GM19025 (cell line): Measurements from ENCODE around the gene ITGB6.
"Not testable (repeated sequence)": the region's sequence is repeated elsewhere in the genome, so short reads cannot be mapped to it uniquely, and the experiment has no call there.

Source experiments
- ATAC-seq: cut with Tn5 transposase; IDR thresholded peaks from one replicate; pipeline ENCODE4 v1.9.1; 2021; ENCODE audit warnings: mild to moderate bottlenecking, low read depth, moderate library complexity; ENCODE audit not compliant: unreplicated experiment

The ITGB6 gene

DNA sequence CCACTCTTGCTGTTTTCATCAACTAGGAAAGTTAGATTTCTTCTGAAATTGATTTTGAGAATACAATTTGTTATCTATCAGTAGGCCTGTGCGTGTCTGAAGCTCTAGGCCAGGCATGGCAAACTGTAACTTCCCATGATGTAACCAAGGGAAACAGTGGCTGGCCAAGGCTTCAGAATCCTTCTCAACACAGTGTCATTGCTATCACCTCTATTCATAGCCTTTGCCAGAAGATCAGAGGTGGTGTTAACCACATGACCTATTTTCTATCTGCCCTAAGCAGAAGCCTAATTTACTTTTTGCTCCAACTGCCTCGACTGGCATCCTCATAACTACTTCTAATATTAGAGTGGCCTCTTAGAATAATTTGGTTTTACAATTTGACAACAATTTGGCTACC is 2.5 kb downstream of the ITGB6 start:
- ATAC-seq: no peak

DNA sequence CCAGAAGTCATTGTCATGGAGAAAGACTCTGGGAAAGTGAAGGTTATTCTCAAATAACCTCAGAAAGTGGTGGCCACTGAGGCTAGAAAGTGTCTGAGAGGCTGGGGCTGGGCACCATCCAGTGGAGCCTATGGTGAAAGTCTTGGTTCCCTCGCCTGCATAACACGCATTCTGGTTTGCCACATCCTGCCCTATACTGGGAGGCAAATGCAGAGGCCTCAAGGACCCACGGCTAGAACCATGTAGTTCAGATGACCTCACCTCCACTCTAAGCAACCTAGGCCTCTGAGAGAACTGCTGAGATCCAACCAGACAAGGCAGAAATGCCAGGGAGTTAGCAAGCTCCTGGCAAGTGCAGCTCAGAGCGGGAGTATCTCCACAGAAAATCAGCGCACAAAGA is 5.1 kb downstream of the ITGB6 start:
- no peak for ATAC-seq

DNA sequence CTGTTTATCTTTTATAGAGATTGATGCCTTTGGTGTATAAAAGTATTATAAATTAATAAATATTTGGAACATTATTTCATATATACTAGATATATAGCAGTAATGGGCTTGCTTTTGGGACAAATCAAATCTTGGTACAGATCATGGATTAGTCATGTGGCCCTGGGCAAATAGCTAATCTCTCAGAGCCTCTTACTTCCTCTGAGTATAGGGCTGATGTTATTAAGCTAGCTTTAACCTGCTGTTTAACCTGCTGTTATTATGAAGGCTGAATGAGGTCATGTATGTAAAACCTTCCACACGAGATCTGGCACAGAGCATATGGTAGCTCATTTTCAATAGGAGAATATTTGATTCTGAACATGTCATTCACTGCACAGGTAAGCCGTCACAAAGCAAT is 5.7 kb downstream of the ITGB6 start:
- ATAC-seq: no peak

DNA sequence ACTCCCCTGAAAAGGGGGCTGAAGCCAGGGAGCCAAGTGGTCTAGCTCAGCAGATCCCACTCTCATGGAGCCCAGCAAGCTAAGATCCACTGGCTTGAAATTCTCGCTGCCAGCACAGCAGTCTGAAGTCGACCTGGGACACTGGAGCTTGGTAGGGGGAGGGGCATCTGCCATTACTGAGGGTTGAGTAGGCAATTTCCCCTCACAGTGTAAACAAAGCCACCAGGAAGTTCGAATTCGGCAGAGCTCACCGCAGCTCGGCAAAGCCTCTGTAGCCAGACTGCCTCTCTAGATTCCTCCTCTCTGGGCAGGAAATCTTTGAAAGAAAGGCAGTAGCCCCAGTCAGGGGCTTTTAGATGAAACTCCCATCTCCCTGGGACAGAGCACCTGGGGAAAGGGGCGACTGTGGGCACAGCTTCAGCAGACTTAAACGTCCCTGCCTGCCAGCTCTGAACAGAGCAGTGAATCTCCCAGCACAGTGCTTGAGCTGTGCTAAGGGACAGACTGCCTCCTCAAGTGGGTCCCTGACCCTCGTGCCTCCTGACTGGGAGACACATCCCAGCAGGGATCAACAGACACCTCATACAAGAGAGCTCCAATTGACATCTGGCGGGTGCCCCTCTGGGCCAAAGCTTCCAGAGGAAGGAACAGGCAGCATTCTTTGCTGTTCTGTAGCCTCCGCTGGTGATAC is 18.8 kb downstream of the ITGB6 start:
- ATAC-seq: not testable (repeated sequence)

DNA sequence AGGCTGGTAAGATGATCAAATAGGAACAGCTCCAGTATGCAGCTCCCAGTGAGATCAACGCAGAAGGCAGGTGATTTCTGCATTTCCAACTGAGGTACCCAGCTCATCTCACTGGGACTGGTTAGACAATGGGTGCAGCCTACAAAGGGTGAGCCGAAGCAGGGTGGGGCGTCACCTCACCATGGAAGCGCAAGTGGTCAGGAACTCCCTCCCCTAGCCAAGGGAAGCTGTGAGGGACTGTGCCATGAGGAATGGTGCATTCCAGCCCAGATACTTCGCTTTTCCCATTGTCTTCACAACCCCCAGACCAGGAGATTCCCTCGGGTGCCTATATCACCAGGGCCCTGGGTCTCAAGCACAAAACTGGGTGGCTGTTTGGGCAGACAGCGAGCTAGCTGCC is 19.4 kb downstream of the ITGB6 start:
- not testable (repeated sequence) for ATAC-seq

DNA sequence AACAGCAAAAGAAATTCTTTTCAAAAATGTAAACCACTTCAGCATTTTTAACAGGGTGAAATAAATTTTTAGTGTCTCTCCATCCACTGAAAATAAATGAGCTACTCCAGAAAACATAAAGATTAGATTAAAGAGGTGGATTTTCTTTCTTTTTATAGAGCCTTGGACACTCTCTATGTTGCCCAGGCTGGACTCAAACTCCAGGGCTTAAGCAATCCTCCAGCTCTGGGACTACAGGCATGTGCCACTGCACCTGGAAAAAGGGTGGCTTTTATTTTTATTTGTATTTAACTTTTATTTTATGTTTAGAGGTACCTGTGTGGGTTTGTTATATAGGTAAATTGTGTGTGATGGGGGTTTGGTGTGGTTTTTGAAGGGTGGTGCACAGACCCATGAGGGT is 19.9 kb downstream of the ITGB6 start:
- ATAC-seq: no peak

DNA sequence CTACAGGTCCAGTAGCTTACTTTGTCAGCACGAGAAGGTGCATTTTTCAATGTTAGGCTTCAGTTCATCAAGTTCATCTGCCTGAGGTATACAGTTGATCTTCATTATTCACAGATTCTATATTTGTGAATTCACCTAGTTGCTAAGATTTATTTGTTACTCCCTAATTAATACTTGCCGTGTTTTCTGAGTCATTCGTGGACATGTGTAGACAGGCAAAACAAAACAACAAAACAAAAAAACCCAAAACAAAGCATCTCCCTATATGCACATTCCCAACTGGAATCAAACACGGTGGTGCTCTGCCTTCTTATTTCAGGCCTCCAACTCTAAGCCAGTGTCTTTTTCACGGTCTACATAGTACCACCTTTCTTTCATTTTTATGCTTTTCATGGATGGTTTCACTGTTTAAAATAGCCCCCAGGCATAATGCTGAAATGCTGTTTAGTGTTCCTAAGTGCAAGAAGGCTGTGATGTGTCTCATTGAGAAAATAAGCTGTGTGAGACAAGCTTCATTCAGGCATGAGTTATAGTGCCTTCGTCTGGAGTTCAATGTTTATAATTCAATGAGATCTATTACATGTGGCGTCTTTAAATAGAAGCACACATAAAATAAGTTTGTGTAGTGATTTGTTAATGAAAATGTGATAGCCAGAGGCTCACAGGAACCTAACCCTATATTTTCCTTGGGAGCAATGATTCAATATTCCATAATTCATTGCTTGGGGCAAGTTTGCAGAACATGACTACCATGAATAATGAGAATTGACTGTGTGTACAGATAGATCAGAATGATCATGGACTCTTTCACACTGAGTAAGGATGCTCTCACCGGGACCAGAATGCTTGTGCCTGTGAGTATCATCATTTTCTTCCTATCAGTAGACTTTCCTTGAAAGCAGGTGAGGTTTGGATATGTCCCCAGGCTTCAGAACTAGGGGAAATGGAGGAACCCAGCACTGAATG is 24.6 kb downstream of the ITGB6 start:
- ATAC-seq: no peak

DNA sequence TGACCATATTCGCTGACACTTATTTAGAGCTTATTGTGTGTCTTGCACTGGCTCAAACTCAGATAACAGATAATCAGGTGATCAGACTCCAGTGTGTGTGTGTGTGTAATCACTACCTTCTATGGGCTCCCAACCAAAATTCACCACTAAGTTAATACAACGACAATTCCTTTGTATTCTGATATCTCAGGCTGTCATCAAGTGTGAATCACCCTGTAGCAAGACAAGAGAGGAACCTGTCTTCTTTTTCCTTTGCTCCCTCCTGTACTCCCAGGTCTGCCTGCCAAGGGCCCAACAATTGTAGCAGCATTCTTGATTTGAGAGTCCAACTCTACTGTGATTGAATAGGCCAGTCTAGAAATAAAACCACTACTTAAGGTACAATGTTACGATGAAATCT is 25.8 kb downstream of the ITGB6 start:
- ATAC-seq: no peak

DNA sequence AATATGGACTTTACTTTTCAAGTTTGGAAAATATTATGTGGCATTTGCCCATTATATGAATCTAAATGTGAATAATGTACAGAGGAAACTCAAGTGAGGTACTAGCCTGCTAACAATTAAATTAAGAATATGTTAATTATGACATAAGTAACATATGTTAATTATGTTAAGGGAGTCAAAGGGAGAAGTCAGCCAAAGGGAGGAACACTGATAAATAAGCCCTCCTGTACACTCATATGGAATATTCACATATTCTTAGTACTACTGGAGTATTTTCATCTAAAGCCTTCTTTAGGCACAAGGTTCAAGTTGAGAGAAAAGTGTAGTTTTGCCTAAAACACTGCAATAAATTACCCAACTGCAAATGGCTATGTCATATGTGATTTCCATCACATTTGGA is 30.1 kb downstream of the ITGB6 start:
- no peak for ATAC-seq

DNA sequence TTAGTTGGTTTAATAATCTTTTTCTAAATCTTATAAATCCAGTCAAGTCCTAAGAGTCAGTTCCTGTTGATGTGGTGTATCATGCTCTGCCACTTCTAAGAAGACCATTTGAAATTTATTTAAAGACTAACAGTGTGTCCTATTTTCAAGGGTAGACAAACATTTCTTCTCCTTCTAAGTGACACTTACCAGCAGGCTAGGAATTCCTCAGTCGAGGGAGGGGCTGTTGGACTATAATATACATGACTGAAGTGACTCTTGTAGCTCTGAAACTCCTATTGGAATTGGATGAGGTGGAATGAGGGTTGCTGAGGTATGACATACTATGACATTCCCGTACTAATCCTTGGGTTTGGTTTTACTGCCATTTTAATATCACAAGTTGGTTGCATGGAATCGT is 30.6 kb downstream of the ITGB6 start:
- no peak for ATAC-seq

DNA sequence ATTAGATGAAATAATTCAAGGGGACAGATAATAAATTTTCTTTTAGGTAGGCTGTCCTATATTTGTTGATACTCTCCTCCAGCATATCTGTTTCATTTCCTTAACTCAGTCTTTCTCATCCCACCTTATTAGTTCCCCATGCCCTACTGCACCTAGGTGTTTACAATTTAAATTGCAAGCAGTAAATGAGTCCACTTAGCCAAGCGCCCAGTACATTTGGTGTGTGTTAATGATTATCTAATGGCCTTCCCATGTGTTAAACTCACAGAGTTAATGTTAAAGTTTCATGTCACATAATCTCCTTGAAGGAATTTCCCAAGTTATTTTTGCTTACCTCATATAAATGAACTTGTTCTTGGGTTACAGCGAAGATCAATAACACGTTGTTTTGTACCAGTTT is 31.2 kb downstream of the ITGB6 start:
- no peak for ATAC-seq

DNA sequence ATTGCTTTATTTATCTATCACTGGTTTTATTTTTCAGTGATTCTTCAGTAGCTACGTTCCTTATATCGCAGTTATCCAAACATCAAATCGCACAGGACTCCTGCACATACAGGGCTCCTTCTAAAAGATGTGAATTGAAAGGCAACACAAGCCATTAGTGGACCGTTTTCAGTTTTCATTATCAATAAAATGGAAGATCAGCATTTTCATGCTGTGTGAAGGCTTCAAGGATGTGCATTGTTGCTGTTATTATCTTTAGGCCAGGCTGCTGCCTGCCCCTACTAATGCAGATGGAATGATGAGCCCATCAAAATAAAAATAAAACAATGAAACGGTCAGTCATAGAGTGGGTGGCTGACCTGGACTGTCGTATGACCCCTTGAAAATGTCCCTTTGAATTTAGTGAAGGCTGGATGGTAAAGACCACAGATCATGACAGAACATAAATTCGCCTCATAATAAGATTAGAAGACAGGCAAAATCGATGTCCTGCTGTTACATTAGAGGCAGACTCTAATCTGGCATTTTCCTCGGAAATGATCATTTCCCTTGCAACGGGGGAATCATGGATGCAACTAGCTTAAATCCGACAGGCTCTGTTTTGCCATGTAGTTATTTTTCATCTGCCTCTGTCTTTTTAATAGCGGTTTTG is 32.9 kb downstream of the ITGB6 start:
- no peak for ATAC-seq

DNA sequence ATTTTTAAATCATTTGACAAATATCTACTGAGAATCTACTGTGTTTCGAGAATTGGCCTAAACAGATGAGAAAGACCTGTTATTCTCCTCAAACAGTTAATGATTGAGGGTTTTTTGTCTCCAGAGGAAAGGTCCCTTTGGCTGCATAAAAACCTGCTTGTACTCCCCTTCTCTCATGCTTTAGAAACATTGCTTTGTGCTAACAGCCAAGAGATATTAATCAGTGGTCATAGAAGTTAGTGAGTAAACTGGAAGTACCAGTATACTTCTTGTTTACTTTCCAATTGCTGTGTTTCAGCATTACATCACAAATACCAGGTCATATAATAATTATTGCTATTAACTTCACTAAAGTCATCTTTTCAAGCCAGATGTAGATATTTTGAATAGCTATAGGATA is 34.1 kb downstream of the ITGB6 start:
- no peak for ATAC-seq

DNA sequence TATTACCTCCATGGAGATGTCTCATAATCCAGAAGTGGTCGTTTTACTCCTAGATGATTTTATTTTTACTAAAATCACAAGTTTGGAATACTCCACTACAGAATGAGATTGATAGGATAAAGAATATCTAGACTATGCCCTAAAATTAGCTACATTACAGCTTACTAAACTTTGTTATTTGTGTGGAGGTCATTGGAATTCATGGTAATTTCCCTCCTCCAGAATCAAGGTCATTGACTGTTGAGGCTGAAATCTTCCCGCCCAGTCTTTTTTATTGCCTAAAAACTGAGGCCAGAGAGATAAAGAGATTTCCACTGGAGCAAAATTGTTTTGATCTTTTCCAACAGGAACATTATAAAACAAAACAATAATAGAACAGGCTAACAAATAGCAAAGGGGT is 35.0 kb downstream of the ITGB6 start:
- no peak for ATAC-seq

DNA sequence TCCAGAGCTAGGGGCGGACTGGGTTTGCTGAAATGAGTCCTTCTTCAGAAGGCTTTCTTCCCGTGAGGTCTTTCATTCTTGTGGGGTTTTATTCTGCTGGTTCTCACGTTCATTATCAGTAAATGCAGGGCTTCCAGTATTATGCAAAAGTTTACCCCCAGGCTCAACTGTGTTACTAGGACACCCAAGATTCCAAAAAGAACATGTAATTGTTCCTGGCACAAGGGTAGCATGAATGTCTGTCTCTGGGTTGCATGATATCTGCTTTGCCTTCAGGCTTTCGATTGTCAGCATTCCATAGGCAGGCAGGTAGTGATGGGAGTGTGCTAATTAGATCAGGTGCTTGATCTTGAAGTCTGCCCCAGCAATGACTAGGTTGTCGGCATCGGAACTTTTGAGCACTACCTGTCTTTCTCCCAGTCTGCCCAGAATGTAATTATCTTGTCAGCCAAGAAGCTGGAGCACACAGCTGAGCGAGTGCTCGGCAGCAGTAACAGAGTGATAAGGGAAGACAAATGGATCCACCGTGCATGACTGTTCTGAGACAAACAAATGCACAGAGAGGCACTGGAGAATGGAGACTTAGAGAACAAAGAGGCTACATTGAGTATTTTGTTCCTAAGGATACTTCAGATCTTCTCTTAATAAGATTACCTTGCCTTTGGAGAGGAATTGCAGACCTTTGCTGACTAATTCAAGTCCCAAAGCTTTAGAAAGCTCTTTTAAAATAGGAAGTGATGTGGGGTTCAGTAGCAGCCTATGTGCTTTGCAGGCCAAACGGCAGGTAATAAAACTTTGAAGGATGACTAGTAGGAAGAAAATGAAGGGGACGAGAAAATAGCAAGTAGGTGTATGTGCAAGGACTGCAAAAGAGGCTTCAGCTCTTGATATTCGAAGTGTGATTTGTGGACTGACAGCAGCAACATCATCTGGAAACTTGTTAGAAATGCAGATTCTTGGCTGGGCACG is 41.9 kb downstream of the ITGB6 start:
- no peak for ATAC-seq

DNA sequence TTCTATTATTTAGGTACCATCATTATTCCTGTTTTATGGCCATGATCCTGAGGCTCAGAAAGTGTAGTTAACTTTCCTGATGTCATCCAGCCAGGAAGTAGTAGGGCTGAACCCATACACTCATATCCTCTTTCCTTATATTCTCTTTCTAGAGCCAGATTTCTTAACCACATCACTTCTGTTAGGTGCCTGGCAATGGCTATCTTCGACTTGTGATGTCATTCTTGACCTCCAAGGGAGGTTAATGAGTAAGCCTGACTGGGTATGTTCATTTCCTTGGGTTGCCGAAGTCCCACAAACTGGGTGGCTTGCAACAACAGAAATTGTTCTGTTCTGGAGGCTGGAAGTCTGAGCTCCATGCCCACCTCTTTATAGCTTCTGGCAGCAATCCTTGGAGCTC is 43.4 kb downstream of the ITGB6 start:
- ATAC-seq: no peak

DNA sequence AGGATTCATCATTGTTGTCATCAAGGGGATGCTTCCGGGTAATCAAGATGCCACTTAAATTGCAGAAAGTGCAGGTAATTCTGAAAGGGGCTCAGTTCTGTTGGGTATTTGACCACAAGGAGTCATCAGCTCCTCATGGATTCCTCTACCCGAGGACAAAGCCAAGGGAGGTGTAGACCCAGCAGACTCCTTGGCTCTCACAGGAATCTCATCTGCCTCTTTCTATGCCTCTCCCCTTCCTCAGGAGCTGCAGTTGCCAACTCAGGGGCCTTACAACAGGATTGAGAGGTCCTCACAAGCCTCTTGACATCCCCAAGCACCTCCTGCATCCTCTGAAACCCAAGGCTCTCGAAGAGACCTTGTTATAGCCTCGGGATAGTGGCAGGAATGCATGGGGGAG is 44.0 kb downstream of the ITGB6 start:
- no peak for ATAC-seq

DNA sequence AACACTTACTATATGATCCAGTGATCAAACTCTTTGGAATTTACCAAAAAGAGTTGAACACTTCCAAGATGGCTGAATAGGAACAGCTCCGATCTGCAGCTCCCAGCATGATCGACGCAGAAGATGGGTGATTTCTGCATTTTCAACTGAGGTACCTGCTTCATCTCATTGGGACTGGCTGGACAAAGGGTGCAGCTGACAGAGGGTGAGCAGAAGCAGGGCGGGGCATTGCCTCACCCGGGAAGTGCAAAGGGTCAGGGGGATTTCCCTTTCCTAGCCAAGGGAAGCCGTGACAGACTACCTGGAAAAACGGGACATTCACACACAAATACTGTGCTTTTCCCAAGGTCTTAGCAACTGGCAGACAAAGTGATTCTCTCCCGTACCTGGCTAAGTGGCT is 51.7 kb downstream of the ITGB6 start:
- not testable (repeated sequence) for ATAC-seq

DNA sequence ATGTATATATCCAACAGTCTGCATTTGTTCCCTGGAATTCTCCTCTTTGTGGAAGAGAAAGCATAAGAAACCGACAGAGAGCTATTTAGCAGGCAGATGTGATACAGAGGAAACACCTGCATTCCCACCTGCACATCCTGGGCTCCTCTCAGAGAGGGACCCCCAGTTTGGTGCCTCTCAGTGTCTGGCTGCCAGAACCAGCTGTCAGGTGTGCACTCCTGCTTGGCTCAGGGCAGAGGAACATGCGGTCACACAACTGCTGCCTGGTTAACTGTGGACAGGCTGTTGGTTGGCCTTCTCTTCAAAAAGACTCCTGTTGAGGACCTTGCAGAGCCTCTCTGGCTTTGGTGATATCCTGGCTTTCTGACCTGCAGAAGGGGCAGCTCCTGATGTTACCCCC is 54.6 kb downstream of the ITGB6 start:
- no peak for ATAC-seq

DNA sequence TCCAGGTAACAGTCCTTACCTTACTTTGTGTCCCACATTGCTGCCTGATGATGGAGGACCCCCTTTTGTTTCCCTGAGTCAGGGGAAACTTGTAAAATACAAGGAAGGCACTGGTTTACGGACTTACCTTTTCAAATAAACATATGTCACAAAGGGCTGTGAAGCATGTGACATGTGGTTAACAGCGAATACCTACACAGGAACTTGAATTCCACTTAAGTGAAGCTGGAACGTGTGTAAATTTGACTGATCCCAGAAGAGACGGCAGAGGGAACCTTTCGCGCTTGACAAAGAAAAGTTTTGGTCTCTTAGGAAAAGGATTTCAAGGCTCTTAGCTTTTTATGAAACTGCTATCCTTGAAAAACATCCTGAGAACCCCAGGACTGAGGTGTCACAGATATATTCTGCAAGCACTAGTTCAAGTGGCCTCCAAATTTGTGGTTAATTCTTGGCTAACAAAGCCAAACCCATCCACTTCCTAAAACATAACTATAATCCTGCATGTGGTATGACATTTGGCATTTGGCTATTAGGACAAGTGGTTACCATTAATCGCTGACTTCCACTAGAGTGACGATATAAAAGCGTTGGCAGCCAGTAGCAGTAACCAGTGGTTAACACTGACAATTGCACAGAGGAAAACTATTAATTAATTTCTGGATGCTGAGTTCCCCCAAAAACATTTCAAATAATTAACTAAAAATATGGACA is 55.6 kb downstream of the ITGB6 start:
- no peak for ATAC-seq
